Cortex of kidney (tissue), 1 donor: ENCODE data around the gene ANK3.
"Not testable (repeated sequence)": the region's sequence is repeated elsewhere in the genome, so short reads cannot be mapped to it uniquely, and the experiment has no call there.

Source experiments
- DNase-seq: peaks from one replicate; lab custom pipeline; 2025; lab: John Stamatoyannopoulos, UW

Gene ANK3

GRCh38 chr10:60093317-60093716, 296.4 kb downstream of the ANK3 start:
- DNase-seq, result no peak

- no peak for DNase-seq
These were observed 302.8 kb downstream of the ANK3 start for GRCh38 chr10:60086862-60087261.

GRCh38 chr10:60086421-60086820, 303.3 kb downstream of the ANK3 start:
- no peak for DNase-seq

GRCh38 chr10:60082744-60083344, 306.8 kb downstream of the ANK3 start:
- DNase-seq, result no peak

- no peak for DNase-seq
These were observed 307.3 kb downstream of the ANK3 start for GRCh38 chr10:60082341-60082740.

- DNase-seq, result no peak
These were observed 315.7 kb downstream of the ANK3 start for GRCh38 chr10:60073781-60074656.

GRCh38 chr10:60073397-60073780, 316.3 kb downstream of the ANK3 start:
- DNase-seq, result no peak

GRCh38 chr10:60069311-60069710, 320.4 kb downstream of the ANK3 start:
- no peak for DNase-seq

- DNase-seq, result no peak
These were observed 339.3 kb downstream of the ANK3 start for GRCh38 chr10:60050366-60050765.

GRCh38 chr10:60048091-60048501, 341.6 kb downstream of the ANK3 start:
- no peak for DNase-seq

- DNase-seq, result no peak
These were observed 344.1 kb downstream of the ANK3 start for GRCh38 chr10:60045571-60045970.

GRCh38 chr10:60044971-60045370, 344.7 kb downstream of the ANK3 start:
- DNase-seq, result no peak

- DNase-seq, result no peak
These were observed 345.4 kb downstream of the ANK3 start for GRCh38 chr10:60044242-60044641.

- no peak for DNase-seq
These were observed 346.0 kb downstream of the ANK3 start for GRCh38 chr10:60043561-60044241.

- DNase-seq, result no peak
These were observed 346.8 kb downstream of the ANK3 start for GRCh38 chr10:60042914-60043313.

- DNase-seq, result no peak
These were observed 347.4 kb downstream of the ANK3 start for GRCh38 chr10:60042262-60042661.

- no peak for DNase-seq
These were observed 348.1 kb downstream of the ANK3 start for GRCh38 chr10:60041489-60042133.

GRCh38 chr10:60040014-60040662, 349.5 kb downstream of the ANK3 start:
- no peak for DNase-seq

GRCh38 chr10:60035984-60036383, 353.7 kb downstream of the ANK3 start:
- no peak for DNase-seq

GRCh38 chr10:60035375-60035774, 354.3 kb downstream of the ANK3 start:
- not testable (repeated sequence) for DNase-seq

- no peak for DNase-seq
These were observed 357.0 kb downstream of the ANK3 start for GRCh38 chr10:60032723-60033122.

GRCh38 chr10:60031664-60032063, 358.0 kb downstream of the ANK3 start:
- no peak for DNase-seq
